Endothelial cell of umbilical vein (primary cell): ENCODE results near the gene XYLB. TPM values are rescaled to one million over a fixed set of nuclear protein-coding genes. Genes with fewer than 3 reads are reported as not detected.

Experiments
- BruUV-seq: library from RNA; stranded (reverse); fragments of 400-500 nt; replicated peaks from 2 replicates; lab custom pipeline; 2021; lab: Mats Ljungman, UMichigan
- CTCF ChIA-PET: fragments of 300-600, 350-600 bp; sonication (Branson Sonifier 250); formaldehyde crosslinking; loops from one replicate; lab custom pipeline; 2021; ENCODE audit warnings: antibody characterized with exemption, inconsistent platforms; lab: Charles Lee
- POLR2A ChIA-PET: fragments of 300-600, 350-600 bp; sonication (Branson Sonifier 250); formaldehyde crosslinking; loops from one replicate; lab custom pipeline; 2021; ENCODE audit warnings: antibody characterized with exemption, inconsistent platforms; lab: Charles Lee
- DNase-seq: peaks from one replicate; pipeline ENCODE4 v3.0.0-alpha.2; 2011; ENCODE audit warnings: low read depth, low spot score
- FAIRE-seq: peaks from 2 replicates; lab custom pipeline; 2011; peaks lifted over from hg19 to GRCh38; lab: Jason Lieb, UNC
- H2AFZ ChIP-seq: 2 replicates; pipeline ENCODE4 v1.6.0; 2012; ENCODE audit warnings: low read depth, low read length, control low read depth, inconsistent platforms
- H3K27ac ChIP-seq: 2 replicates; pipeline ENCODE4 v1.5.1; 2011; ENCODE audit warnings: low read depth, mild to moderate bottlenecking, control low read depth, low read length, moderate library complexity; ENCODE audit not compliant: insufficient read depth
- H3K27me3 ChIP-seq, 2 experiments: 2 replicates each; pipeline versions ENCODE4 v1.6.0 to v1.6.1; 2011; ENCODE audit warnings: low read length in 2 of 2, mixed read lengths in 1 of 2; ENCODE audit not compliant: control insufficient read depth in 2 of 2, insufficient read depth in 2 of 2
- H3K36me3 ChIP-seq, 2 experiments: 2 replicates in 1 of 2; 3 replicates in 1 of 2; pipeline ENCODE4 v1.5.1; 2011; ENCODE audit warnings: low read length in 2 of 2, mild to moderate bottlenecking in 1 of 2, moderate library complexity in 1 of 2; ENCODE audit not compliant: control insufficient read depth in 2 of 2, insufficient read depth in 2 of 2; ENCODE audit errors: extremely low read depth in 1 of 2
- H3K4me1 ChIP-seq: 3 replicates; pipeline ENCODE4 v1.5.1; 2011; ENCODE audit warnings: mild to moderate bottlenecking, low read length; ENCODE audit not compliant: control insufficient read depth, insufficient read depth; ENCODE audit errors: extremely low read depth
- H3K4me2 ChIP-seq: 2 replicates; pipeline ENCODE4 v1.6.1; 2011; ENCODE audit warnings: low read length, control low read depth, mixed read lengths; ENCODE audit not compliant: insufficient read depth
- H3K4me3 ChIP-seq, 3 experiments: fragments of 200-600 bp in 1 of 3; sonication (generic), shearing (Covaris generic) in 1 of 3; replicated peaks in 1 of 3; 2 replicates each; pipeline ENCODE4 v1.5.1; 2011 to 2016; ENCODE audit warnings: control low read depth in 3 of 3, low read length in 3 of 3, mild to moderate bottlenecking in 2 of 3, inconsistent platforms in 1 of 3, low read depth in 1 of 3, moderate library complexity in 1 of 3; ENCODE audit not compliant: insufficient read depth in 1 of 3
- H3K79me2 ChIP-seq: 2 replicates; pipeline ENCODE4 v1.6.0; 2012; ENCODE audit warnings: low read length, inconsistent platforms; ENCODE audit not compliant: control insufficient read depth, insufficient read depth
- H3K9ac ChIP-seq: replicated peaks from 2 replicates; pipeline ENCODE3; 2011; ENCODE audit warnings: low read length, control low read depth; ENCODE audit not compliant: insufficient read depth; ENCODE audit errors: extremely low read depth
- H3K9me1 ChIP-seq: replicated peaks from 3 replicates; pipeline ENCODE4 v1.6.0; 2011; ENCODE audit warnings: mild to moderate bottlenecking, low read length; ENCODE audit not compliant: control insufficient read depth, insufficient read depth; ENCODE audit errors: extremely low read depth
- H3K9me3 ChIP-seq: replicated peaks from 2 replicates; pipeline ENCODE4 v1.5.1; 2012; ENCODE audit warnings: low read length, inconsistent platforms; ENCODE audit not compliant: control insufficient read depth, insufficient read depth
- H4K20me1 ChIP-seq: replicated peaks from 2 replicates; pipeline ENCODE3; 2011; ENCODE audit warnings: mild to moderate bottlenecking, low read length; ENCODE audit not compliant: control insufficient read depth, insufficient read depth; ENCODE audit errors: extremely low read depth
- EZH2 ChIP-seq: IDR thresholded peaks from 2 replicates; pipeline ENCODE4 v1.6.1; 2012; ENCODE audit warnings: borderline replicate concordance, low read depth, mild to moderate bottlenecking, moderate library complexity, low read length, inconsistent platforms; ENCODE audit not compliant: severe bottlenecking
- FOS ChIP-seq: IDR thresholded peaks from 2 replicates; pipeline ENCODE4 v1.6.1; 2011; ENCODE audit warnings: mild to moderate bottlenecking, low read length, moderate library complexity, borderline replicate concordance; ENCODE audit not compliant: insufficient read depth
- GATA2 ChIP-seq: IDR thresholded peaks from 2 replicates; pipeline ENCODE4 v1.7.0; 2011; ENCODE audit warnings: low read depth, mild to moderate bottlenecking, moderate library complexity, mixed read lengths, low read length; ENCODE audit not compliant: insufficient read length, insufficient read depth
- JUN ChIP-seq: IDR thresholded peaks from 2 replicates; pipeline ENCODE4 v1.6.1; 2011; ENCODE audit warnings: borderline replicate concordance, low read depth; ENCODE audit not compliant: insufficient read length, insufficient read depth
- MYC ChIP-seq: IDR thresholded peaks from one replicate; pipeline ENCODE4 v1.6.1; 2011; ENCODE audit warnings: mild to moderate bottlenecking, low read depth, low read length
- POLR2A ChIP-seq: IDR thresholded peaks from 2 replicates; pipeline ENCODE4 v1.6.1; 2012; ENCODE audit warnings: low read depth, mild to moderate bottlenecking, control low read depth, low read length
- POLR2AphosphoS5 ChIP-seq: IDR thresholded peaks from 2 replicates; pipeline ENCODE4 v1.6.1; 2012; ENCODE audit warnings: low read depth, mild to moderate bottlenecking, control low read depth, low read length, moderate library complexity; ENCODE audit not compliant: insufficient read depth
- dilution Hi-C: fragments of 300-500 bp; cut with MboI; formaldehyde crosslinking; loops from one replicate; pipeline ENCODE4 v1.15.0; 2019; ENCODE audit warnings: low sequenced_read_pairs; ENCODE audit not compliant: extremely low pct_ligation_motif_present
- intact Hi-C: fragments of 100-400 bp; cut with micrococcal nuclease; formaldehyde crosslinking; loops from one replicate; pipeline ENCODE4 v1.10.0; 2022
- polyA plus RNA-seq, 4 experiments: library from polyadenylated mRNA; depleted of rRNA in 3 of 4; stranded (reverse) in 3 of 4; unstranded in 1 of 4; fragments of >200 nt; gene quantifications; 2 replicates each; pipeline versions ENCODE4 v1.2.1 to v1.2.3, GENCODE V29; 2011 to 2012; ENCODE audit warnings: missing spikeins in 1 of 4
- total RNA-seq: library from RNA; stranded (reverse); gene quantifications from 2 replicates; pipeline ENCODE4 v1.2.3, GENCODE V29; 2021
- TF ChIP-seq, protein P1 (sequence below): IDR thresholded peaks from 2 replicates; pipeline ENCODE4 v1.6.1; 2011; ENCODE audit not compliant: insufficient read depth, insufficient read length
- TF ChIP-seq, protein P2 (sequence below), 2 donors: IDR thresholded peaks; 1 replicate in 1 of 2; 2 replicates in 1 of 2; pipeline ENCODE4 v1.5.1; 2011; ENCODE audit warnings: low read length in 2 of 2, mild to moderate bottlenecking in 2 of 2, moderate library complexity in 2 of 2, control low read depth in 1 of 2, inconsistent platforms in 1 of 2, low read depth in 1 of 2; ENCODE audit not compliant: insufficient read depth in 1 of 2; ENCODE audit errors: extremely low read depth in 1 of 2

The XYLB gene
- total and polyA plus RNA-seq, 2 donors (not counting 3 experiments of a cell fraction or from before 2014, with no cell fraction given) = 3.7 to 4.3 TPM

DNA sequence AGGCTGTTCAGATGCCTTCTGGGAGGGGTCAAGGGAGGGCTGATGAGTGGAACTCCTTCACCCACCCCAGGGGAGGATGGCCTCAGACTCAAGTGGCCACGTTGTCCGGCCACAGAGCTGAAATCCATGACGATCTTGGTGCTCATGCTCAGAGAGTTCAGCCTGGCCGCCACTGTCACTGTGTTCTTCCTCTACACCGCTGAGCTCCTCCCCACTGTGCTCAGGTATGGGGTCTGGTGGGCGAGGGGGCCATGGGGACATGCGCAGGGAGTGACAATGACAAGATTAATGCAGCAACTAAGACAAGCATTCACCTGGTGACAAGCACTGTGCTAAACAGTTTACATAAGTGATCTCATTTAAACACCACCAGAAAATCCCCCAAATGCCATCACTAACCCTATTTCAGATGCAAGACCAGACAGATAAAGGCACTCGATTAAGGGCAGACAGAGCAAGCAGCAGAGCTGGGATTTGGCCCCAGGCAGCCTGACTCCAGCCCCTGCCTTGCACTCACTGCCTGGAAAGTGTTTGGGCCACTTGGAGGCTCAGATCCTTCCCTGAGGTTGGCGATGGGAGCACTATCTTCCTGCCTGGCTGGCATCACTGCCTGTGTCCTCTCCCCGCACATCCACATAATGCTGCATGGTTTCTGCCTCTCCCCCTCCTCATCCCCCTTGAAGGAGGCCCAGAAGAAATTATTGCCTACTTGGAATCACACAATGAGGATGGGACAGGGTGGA lies 30.9 kb upstream of the XYLB start:
- POLR2A ChIA-PET = no interaction called here
- no peak for FAIRE-seq

DNA sequence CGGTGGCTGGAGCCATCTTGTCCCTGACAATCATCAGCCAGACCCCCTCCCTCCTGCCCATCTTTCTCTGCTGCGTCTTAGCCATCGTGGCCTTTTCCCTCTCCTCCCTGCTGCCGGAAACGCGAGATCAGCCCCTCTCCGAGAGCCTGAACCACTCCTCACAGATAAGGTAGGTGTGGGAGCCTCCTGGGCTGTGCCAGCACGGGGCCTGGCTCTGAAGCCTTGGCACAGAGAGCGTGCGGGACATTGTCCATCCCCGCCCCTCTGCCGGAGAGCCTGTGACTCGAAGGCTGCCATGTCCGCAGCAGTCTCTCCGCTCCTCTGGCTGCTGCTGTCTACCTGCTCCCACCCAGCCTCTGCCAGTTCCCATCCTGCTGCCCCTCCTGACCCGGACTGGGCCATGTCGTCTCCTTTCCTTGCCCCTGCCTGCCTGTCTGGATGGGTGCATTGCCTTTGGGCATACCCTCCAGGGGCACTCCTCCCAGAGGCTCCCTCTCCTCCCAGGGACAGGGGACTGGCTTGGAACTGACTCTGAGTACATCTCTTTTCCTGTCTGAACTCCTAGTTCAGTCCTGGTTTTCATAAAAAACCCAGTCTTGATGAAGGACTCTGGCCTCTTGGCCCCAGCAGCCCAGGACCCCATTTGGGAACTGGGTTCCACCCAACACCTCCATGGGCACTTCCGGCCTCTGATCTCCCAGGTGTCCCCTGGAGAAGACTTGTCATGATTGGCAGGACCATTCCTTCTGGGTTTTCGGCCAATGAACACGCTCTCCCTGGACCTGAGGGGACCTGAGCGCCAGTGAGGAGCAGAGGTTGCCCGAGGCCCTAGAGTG lies 30.0 kb upstream of the XYLB start:
- Histone ChIP-seq H2AFZ (no peak overlapping the region), H3K4me3 (no peak overlapping the region), H3K4me1 (no peaks in the 10 kb centered on the region), H3K27me3 (no peaks in the 10 kb centered on the region), H3K9ac (no peak overlapping the region), H3K4me2 (no peak overlapping the region), H3K79me2 (no peaks in the 10 kb centered on the region), H3K9me1 (no peaks in the 10 kb centered on the region), H3K36me3 (no peaks in the 10 kb centered on the region), H3K9me3 (no peaks in the 10 kb centered on the region), H3K27ac (no peak overlapping the region), H4K20me1 (no peaks in the 10 kb centered on the region)
- no peak for TF ChIP-seq EZH2
- no peak for TF ChIP-seq POLR2AphosphoS5
- TF ChIP-seq MYC = no peak
- TF ChIP-seq, protein P1, sequence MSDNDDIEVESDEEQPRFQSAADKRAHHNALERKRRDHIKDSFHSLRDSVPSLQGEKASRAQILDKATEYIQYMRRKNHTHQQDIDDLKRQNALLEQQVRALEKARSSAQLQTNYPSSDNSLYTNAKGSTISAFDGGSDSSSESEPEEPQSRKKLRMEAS = no peak
- TF ChIP-seq, protein P2, sequence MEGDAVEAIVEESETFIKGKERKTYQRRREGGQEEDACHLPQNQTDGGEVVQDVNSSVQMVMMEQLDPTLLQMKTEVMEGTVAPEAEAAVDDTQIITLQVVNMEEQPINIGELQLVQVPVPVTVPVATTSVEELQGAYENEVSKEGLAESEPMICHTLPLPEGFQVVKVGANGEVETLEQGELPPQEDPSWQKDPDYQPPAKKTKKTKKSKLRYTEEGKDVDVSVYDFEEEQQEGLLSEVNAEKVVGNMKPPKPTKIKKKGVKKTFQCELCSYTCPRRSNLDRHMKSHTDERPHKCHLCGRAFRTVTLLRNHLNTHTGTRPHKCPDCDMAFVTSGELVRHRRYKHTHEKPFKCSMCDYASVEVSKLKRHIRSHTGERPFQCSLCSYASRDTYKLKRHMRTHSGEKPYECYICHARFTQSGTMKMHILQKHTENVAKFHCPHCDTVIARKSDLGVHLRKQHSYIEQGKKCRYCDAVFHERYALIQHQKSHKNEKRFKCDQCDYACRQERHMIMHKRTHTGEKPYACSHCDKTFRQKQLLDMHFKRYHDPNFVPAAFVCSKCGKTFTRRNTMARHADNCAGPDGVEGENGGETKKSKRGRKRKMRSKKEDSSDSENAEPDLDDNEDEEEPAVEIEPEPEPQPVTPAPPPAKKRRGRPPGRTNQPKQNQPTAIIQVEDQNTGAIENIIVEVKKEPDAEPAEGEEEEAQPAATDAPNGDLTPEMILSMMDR (IDR thresholded peaks at IDR 0.05; ENCODE audit: extremely low read depth in 1 of 2, insufficient read depth in 1 of 2, low read depth in 1 of 2, low read length in 2 of 2) = no peak
- no peak for TF ChIP-seq JUN
- no peak for TF ChIP-seq FOS
- TF ChIP-seq GATA2 = no peak
- TF ChIP-seq POLR2A = no peak
- intact Hi-C loops (no loop called here), dilution Hi-C loops (no loop called here)
- FAIRE-seq = no peak
- ChIA-PET POLR2A (no interaction called here), CTCF (interaction anchor here (1.4 kb wide), 1 partner anchor 10 kb away, joined by 4 read pairs; no protein-coding TSS in a partner anchor)
- no TSS peak for BruUV-seq
- DNase-seq = no peak

More for the DNA sequence above, 30.9 kb upstream of the XYLB start:
- Histone ChIP-seq H3K9me3 (no peaks in the 10 kb centered on the region), H3K4me1 (no peaks in the 10 kb centered on the region), H3K27ac (no peak overlapping the region), H3K27me3 (no peaks in the 10 kb centered on the region), H3K36me3 (no peaks in the 10 kb centered on the region), H4K20me1 (no peaks in the 10 kb centered on the region), H3K9ac (no peak overlapping the region), H3K9me1 (no peaks in the 10 kb centered on the region), H2AFZ (no peak overlapping the region), H3K79me2 (no peaks in the 10 kb centered on the region), H3K4me2 (no peak overlapping the region), H3K4me3 (no peak overlapping the region)
- DNase-seq = no peak
- dilution Hi-C loops = no loop called here
- BruUV-seq = no TSS peak
- TF ChIP-seq FOS (no peak), POLR2AphosphoS5 (no peak)
- TF ChIP-seq, protein P1 = no peak
- CTCF ChIA-PET = interaction anchor here (1.4 kb wide), 1 partner anchor 11 kb away, joined by 4 read pairs; no protein-coding TSS in a partner anchor
- intact Hi-C loops = no loop called here
